ENCODE data around the gene FGFR2.

FGFR2 gene

GRCh38 chr10:121519411-121519810 lies 78.8 kb downstream of the FGFR2 start:
- TF ChIP-seq ZNF70 (CRISPR knock-in tag; IDR thresholded peaks at IDR 0.05) (no peak), CSRNP3 (CRISPR knock-in tag; IDR thresholded peaks at IDR 0.05) (no peak), TOX (CRISPR knock-in tag; IDR thresholded peaks at IDR 0.05; ENCODE audit: borderline replicate concordance) (no peak), ESRRG (CRISPR knock-in tag; IDR thresholded peaks at IDR 0.05) (no peak), CSDC2 (CRISPR knock-in tag; IDR thresholded peaks at IDR 0.05) (no peak), ZNF8 (CRISPR knock-in tag; IDR thresholded peaks at IDR 0.05) (no peak), OSR1 (CRISPR knock-in tag; IDR thresholded peaks at IDR 0.05) (no peak), ZFP30 (CRISPR knock-in tag; IDR thresholded peaks at IDR 0.05) (no peak)
- no peak for ATAC-seq

GRCh38 chr10:121518333-121518732 lies 79.9 kb downstream of the FGFR2 start:
- TF ChIP-seq ZNF565 (CRISPR knock-in tag; conservative IDR thresholded peaks at IDR 0.05; ENCODE audit: low read depth) (no peak), TSHZ2 (CRISPR knock-in tag; IDR thresholded peaks at IDR 0.05) (no peak), OSR1 (CRISPR knock-in tag; IDR thresholded peaks at IDR 0.05) (no peak), CREB5 (CRISPR knock-in tag; IDR thresholded peaks at IDR 0.05; ENCODE audit: low read depth) (no peak), RARB (CRISPR knock-in tag; IDR thresholded peaks at IDR 0.05) (no peak), TCF4 (CRISPR knock-in tag; IDR thresholded peaks at IDR 0.05; ENCODE audit: borderline replicate concordance) (no peak), BACH2 (CRISPR knock-in tag; IDR thresholded peaks at IDR 0.05; ENCODE audit: borderline replicate concordance) (no peak), SNAI2 (CRISPR knock-in tag; IDR thresholded peaks at IDR 0.05) (no peak), ARNTL (CRISPR knock-in tag; IDR thresholded peaks at IDR 0.05; ENCODE audit: borderline replicate concordance, low read depth) (no peak)
- no peak for ATAC-seq

GRCh38 chr10:121516093-121516865 lies 82.0 kb downstream of the FGFR2 start:
- no peak for ATAC-seq
- TF ChIP-seq CREB5 (CRISPR knock-in tag; IDR thresholded peaks at IDR 0.05; ENCODE audit: low read depth), result no peak
- TF ChIP-seq ESRRG (CRISPR knock-in tag; IDR thresholded peaks at IDR 0.05), result no peak
- TF ChIP-seq ISL1 (CRISPR knock-in tag; IDR thresholded peaks at IDR 0.05), result no peak
- no peak for TF ChIP-seq ZFP3 (CRISPR knock-in tag; IDR thresholded peaks at IDR 0.05)
- TF ChIP-seq TSHZ2 (CRISPR knock-in tag; IDR thresholded peaks at IDR 0.05), result no peak
- no peak for TF ChIP-seq ZNF70 (CRISPR knock-in tag; IDR thresholded peaks at IDR 0.05)
- no peak for TF ChIP-seq TCF4 (CRISPR knock-in tag; IDR thresholded peaks at IDR 0.05; ENCODE audit: borderline replicate concordance)
- TF ChIP-seq SNAI2 (CRISPR knock-in tag; IDR thresholded peaks at IDR 0.05), result no peak
- no peak for TF ChIP-seq ZFP30 (CRISPR knock-in tag; IDR thresholded peaks at IDR 0.05)
- TF ChIP-seq ARNTL (CRISPR knock-in tag; IDR thresholded peaks at IDR 0.05; ENCODE audit: borderline replicate concordance, low read depth), result no peak
- TF ChIP-seq TOX (CRISPR knock-in tag; IDR thresholded peaks at IDR 0.05; ENCODE audit: borderline replicate concordance), result no peak
- no peak for TF ChIP-seq POU6F1 (CRISPR knock-in tag; IDR thresholded peaks at IDR 0.05; ENCODE audit: borderline replicate concordance, low read depth)
- no peak for TF ChIP-seq OSR1 (CRISPR knock-in tag; IDR thresholded peaks at IDR 0.05)
- TF ChIP-seq ZNF8 (CRISPR knock-in tag; IDR thresholded peaks at IDR 0.05), result no peak

Measured in SK-N-SH treated with all-trans-retinoic acid at 6 μM for 48 hours (cell line).